NOMO-1 treated with DMSO at 0.1 percent for 48 hours (cell line): ENCODE results near the gene METTL1.

Experiments used
- DNase-seq: peaks from one replicate; lab custom pipeline; 2025; ENCODE audit not compliant: unreplicated experiment; lab: John Stamatoyannopoulos, UW

Gene METTL1

GRCh38 chr12:57755194-57755453 lies 16.8 kb downstream of the METTL1 start:
- no peak for DNase-seq

GRCh38 chr12:57754411-57755193 lies 17.3 kb downstream of the METTL1 start, which contains the start of gene MARCHF9:
Gene MARCHF9, plus strand, starts transcription at chr12:57755103. Its CDS starts 426 bp downstream, at chr12:57755529.
- peak; percentile 38 for DNase-seq

GRCh38 chr12:57753756-57754337 lies 18.1 kb downstream of the METTL1 start:
- no peak for DNase-seq

- no peak for DNase-seq
Measured at GRCh38 chr12:57752668-57753000, 19.3 kb downstream of the METTL1 start.

GRCh38 chr12:57751788-57752667 lies 19.9 kb downstream of the METTL1 start, which contains the start of gene CDK4:
Gene CDK4, minus strand, starts transcription at chr12:57752310. Its CDS starts 593 bp downstream, at chr12:57751717.
- peak; percentile 100 for DNase-seq

- no peak for DNase-seq
Measured at GRCh38 chr12:57751432-57751787, 20.5 kb downstream of the METTL1 start.

GRCh38 chr12:57750561-57751431 lies 21.1 kb downstream of the METTL1 start:
- DNase-seq = no peak

GRCh38 chr12:57749061-57749460 lies 22.8 kb downstream of the METTL1 start:
- DNase-seq = no peak

GRCh38 chr12:57746025-57746424 lies 25.9 kb downstream of the METTL1 start:
- no peak for DNase-seq

GRCh38 chr12:57745485-57745881 lies 26.4 kb downstream of the METTL1 start:
- no peak for DNase-seq

- peak; percentile 99 for DNase-seq
Measured at GRCh38 chr12:57744777-57745484, 27.0 kb downstream of the METTL1 start, which contains the start of gene TSPAN31. Gene TSPAN31, plus strand, starts transcription at chr12:57745039. Its CDS starts 116 bp downstream, at chr12:57745155.

GRCh38 chr12:57744194-57744776 lies 27.6 kb downstream of the METTL1 start:
- DNase-seq = peak; percentile 63

GRCh38 chr12:57743769-57744168 lies 28.1 kb downstream of the METTL1 start:
- no peak for DNase-seq

GRCh38 chr12:57741844-57742738 lies 29.8 kb downstream of the METTL1 start:
- DNase-seq = peak; percentile 78

- DNase-seq = no peak
Measured at GRCh38 chr12:57741413-57741789, 30.5 kb downstream of the METTL1 start.

GRCh38 chr12:57740656-57741412 lies 31.1 kb downstream of the METTL1 start:
- peak; percentile 30 for DNase-seq

GRCh38 chr12:57739914-57740538 lies 31.9 kb downstream of the METTL1 start:
- no peak for DNase-seq

- no peak for DNase-seq
Measured at GRCh38 chr12:57739387-57739786, 32.5 kb downstream of the METTL1 start.
